AG10803 (cell line): Measurements from ENCODE around the gene RIPK4.
"Not testable (repeated sequence)": the region's sequence is repeated elsewhere in the genome, so short reads cannot be mapped to it uniquely, and the experiment has no call there.

ENCODE experiments used
- DNase-seq: peaks from one replicate; pipeline ENCODE4 v3.0.0; 2010; ENCODE audit warnings: low read depth
- H3K4me3 ChIP-seq: 2 replicates; pipeline ENCODE4 v1.5.1; 2011; ENCODE audit warnings: mild to moderate bottlenecking, low read length, control low read depth
- TF ChIP-seq, protein P1 (sequence below): conservative IDR thresholded peaks from 2 replicates; pipeline ENCODE4 v1.5.1; 2011; ENCODE audit warnings: mild to moderate bottlenecking, low read length, control low read depth, inconsistent platforms

RIPK4 gene

DNA sequence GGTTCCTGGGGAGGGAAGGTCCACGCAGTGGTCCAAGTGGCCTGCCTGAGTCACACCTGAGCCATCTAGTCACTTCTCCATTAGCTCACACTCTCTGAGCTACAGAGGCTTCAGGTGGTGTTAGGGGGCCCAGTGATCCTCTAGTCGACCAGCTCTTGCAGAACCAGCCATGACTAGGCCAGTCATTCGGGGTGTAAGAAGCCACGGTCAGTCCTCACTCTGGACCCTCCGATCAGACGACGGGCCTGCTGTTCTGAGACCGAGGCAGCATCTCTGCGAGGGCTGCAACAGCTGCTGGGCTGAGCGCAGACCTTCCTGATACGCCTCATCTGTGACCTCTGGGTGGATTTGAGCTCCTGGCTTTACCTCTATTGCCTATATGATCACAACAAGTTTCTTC lies 68.8 kb downstream of the RIPK4 start:
- H3K4me3 ChIP-seq, result no peak overlapping the region
- DNase-seq, result no peak
- TF ChIP-seq, protein P1, sequence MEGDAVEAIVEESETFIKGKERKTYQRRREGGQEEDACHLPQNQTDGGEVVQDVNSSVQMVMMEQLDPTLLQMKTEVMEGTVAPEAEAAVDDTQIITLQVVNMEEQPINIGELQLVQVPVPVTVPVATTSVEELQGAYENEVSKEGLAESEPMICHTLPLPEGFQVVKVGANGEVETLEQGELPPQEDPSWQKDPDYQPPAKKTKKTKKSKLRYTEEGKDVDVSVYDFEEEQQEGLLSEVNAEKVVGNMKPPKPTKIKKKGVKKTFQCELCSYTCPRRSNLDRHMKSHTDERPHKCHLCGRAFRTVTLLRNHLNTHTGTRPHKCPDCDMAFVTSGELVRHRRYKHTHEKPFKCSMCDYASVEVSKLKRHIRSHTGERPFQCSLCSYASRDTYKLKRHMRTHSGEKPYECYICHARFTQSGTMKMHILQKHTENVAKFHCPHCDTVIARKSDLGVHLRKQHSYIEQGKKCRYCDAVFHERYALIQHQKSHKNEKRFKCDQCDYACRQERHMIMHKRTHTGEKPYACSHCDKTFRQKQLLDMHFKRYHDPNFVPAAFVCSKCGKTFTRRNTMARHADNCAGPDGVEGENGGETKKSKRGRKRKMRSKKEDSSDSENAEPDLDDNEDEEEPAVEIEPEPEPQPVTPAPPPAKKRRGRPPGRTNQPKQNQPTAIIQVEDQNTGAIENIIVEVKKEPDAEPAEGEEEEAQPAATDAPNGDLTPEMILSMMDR, result no peak

DNA sequence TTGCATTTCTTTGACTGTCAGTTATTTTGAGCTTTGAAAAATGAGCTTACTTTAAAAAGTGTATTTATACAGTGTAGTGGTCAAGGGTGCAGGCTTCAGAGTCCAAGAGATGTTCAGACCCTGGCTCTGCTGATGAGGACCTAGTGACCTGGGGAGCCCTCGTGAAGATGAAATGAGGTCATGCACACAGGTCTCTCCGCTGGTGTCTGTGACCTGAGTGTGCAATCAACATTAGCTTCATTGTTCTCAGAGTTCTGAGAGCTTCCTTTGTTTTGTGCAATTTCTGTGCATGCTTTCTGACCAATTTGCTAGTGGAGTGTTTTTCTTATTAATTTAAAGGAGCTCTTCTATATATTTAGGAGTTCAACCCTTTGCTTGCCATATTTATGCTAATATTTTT lies 71.3 kb downstream of the RIPK4 start:
- H3K4me3 ChIP-seq, result no peak overlapping the region
- DNase-seq, result no peak
- TF ChIP-seq, protein P1, result no peak

DNA sequence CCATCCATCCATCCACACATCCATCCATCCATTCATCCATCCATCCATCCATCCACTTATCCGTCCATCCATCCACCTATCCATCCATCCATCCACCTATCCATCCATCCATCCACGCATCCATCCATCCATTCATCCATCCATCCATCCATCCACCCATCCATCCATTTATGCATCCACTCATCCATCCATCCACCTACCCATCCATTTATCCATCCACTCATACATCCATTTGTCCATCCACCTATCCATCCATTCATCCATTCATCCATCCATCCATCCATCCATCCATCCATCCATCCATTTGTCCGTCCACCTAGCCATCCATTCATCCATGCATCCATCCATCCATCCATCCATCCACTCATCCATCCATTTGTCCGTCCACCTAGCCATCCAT lies 72.8 kb downstream of the RIPK4 start:
- DNase-seq, H3K4me3 ChIP-seq: not testable (repeated sequence)

DNA sequence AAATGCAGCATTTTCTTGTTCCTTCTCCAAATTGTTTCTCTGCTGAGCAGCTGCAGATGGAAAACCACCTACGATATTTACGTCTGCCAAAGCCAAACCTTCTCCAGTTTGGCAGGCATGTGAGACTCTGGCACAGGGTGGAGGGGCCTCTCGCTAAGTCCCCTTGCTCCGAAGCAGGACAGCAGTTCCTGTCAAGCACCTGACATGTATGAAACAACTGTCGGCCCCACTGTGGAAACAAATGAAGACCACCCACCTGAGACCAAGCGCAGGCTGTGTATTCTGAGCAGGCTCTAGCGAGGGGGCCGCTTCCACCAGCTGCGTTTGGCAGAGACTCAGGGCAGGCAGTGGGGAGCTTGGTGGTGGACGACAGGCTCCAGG lies 74.7 kb downstream of the RIPK4 start:
- no peak overlapping the region for H3K4me3 ChIP-seq
- TF ChIP-seq, protein P1, result no peak
- no peak for DNase-seq

DNA sequence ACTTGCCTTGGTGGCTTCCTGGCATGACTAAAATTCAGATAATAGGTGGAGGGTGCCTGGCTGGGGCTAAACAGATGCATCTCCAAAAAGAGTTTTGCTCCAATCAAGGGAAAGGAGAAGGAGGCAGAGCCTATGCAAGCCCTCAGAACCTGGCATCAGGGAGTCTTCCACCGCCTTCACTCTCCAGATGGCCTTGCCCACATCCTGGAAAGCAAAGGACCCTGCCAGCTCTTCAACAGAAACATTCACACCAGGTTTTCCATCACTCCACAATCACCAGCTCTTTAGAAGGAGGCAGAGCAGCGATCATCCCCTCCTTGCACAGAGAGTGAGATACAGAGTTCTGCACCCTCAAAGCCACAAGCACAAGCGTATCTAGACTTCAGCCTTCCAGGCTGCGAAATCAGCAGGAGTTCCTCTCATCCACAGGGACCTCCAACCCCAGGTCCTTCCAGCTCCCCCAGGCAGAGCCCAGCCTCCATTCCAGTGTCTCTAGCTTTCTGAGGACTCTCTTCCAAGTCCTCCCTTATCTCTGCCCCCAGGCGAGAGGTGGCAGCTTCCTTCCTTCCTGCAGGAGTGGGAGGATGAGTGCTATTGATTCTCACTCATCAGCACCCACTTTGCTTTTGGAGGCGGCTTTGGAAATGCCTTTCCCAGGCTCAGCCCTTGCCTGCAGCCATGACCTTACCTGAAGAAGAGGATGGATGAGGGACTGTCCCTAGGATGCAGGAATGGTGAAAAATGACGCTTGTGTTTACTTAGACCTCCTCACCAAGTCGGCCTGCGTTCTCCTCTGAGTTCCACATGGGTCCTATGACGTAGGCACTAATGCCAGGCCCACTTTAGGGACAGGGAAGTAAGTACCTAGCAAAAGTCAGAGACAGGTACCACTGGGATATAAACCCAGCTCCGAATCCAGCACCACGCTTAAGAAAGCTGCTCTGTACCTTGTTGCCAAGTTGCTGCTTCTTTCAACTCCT lies 75.4 kb downstream of the RIPK4 start:
- TF ChIP-seq, protein P1, result no peak

More for the DNA sequence above, 75.4 kb downstream of the RIPK4 start:
- no peak overlapping the region for H3K4me3 ChIP-seq
- DNase-seq, result no peak
